Activated CD4-positive, CD25-positive, alpha-beta regulatory T cell (primary cell): ENCODE data around the gene NLGN3.

Experiments used
- DNase-seq, 4 experiments: peaks; one replicate each; lab custom pipeline; 2025; lab: John Stamatoyannopoulos, UW

NLGN3 gene

GRCh38 chrX:71214604-71215337 lies 70.1 kb downstream of the NLGN3 start:
- DNase-seq: no peak

GRCh38 chrX:71215338-71215912 lies 70.8 kb downstream of the NLGN3 start:
- no peak for DNase-seq

- DNase-seq: no peak
Measured at GRCh38 chrX:71216485-71216884, 71.8 kb downstream of the NLGN3 start.

DNA sequence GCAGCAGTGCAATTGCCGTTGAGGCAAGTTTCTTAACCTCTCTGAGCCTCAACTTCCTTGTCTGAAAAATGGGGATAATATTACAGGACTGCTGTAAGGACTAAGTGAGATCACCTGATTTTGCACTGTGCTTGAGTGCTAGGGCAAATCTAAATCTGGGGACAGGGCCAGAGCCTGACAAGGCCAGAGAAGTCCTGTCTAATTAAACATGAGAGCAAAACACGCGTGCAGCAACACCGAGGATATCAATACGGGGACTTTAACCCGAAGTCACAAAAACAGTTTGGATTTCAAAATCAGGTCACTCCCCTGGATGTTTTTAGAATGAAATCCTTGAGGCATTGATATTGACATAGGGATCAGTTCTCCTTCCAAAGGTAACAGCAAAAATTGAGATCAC lies 72.7 kb downstream of the NLGN3 start:
- no peak for DNase-seq
